ENCODE data around the gene KCNH1. TPM values are rescaled to one million over a fixed set of nuclear protein-coding genes. Genes with fewer than 3 reads are reported as not detected.

The KCNH1 gene
- total RNA-seq, 1 donor from 2014 or later, result 0.10 TPM

- no peak for TF ChIP-seq CTCF (IDR thresholded peaks at IDR 0.05; ENCODE audit: unreplicated experiment)
- Mint-ChIP-seq H3K4me1 (ENCODE audit: unreplicated experiment) (no peaks in the 10 kb centered on the region), H3K27ac (ENCODE audit: unreplicated experiment) (no peak overlapping the region), H3K27me3 (ENCODE audit: unreplicated experiment) (no peaks in the 10 kb centered on the region), H3K36me3 (ENCODE audit: low read depth, unreplicated experiment) (no peaks in the 10 kb centered on the region), H3K4me3 (ENCODE audit: unreplicated experiment) (no peak overlapping the region), H3K9me3 (ENCODE audit: unreplicated experiment) (no peaks in the 10 kb centered on the region)
- DNase-seq (ENCODE audit: low spot score), result no peak
Measured at GRCh38 chr1:210920258-210920657, 213.7 kb downstream of the KCNH1 start.

GRCh38 chr1:210918893-210919292, 215.1 kb downstream of the KCNH1 start:
- no peaks in the 10 kb centered on the region for H3K36me3 Mint-ChIP-seq (ENCODE audit: low read depth, unreplicated experiment)
- DNase-seq (ENCODE audit: low spot score), result no peak
- H3K4me3 Mint-ChIP-seq (ENCODE audit: unreplicated experiment), result no peak overlapping the region
- no peaks in the 10 kb centered on the region for H3K4me1 Mint-ChIP-seq (ENCODE audit: unreplicated experiment)
- H3K27ac Mint-ChIP-seq (ENCODE audit: unreplicated experiment), result no peak overlapping the region
- no peak for TF ChIP-seq CTCF (IDR thresholded peaks at IDR 0.05; ENCODE audit: unreplicated experiment)
- no peaks in the 10 kb centered on the region for H3K9me3 Mint-ChIP-seq (ENCODE audit: unreplicated experiment)
- H3K27me3 Mint-ChIP-seq (ENCODE audit: unreplicated experiment), result no peaks in the 10 kb centered on the region

- H3K27me3 Mint-ChIP-seq (ENCODE audit: unreplicated experiment), result no peaks in the 10 kb centered on the region
- no peak for TF ChIP-seq CTCF (IDR thresholded peaks at IDR 0.05; ENCODE audit: unreplicated experiment)
- H3K4me1 Mint-ChIP-seq (ENCODE audit: unreplicated experiment), result no peaks in the 10 kb centered on the region
- no peak overlapping the region for H3K27ac Mint-ChIP-seq (ENCODE audit: unreplicated experiment)
- H3K36me3 Mint-ChIP-seq (ENCODE audit: low read depth, unreplicated experiment), result no peaks in the 10 kb centered on the region
- H3K4me3 Mint-ChIP-seq (ENCODE audit: unreplicated experiment), result no peak overlapping the region
- DNase-seq (ENCODE audit: low spot score), result no peak
- H3K9me3 Mint-ChIP-seq (ENCODE audit: unreplicated experiment), result no peaks in the 10 kb centered on the region
Measured at GRCh38 chr1:210917560-210918169, 216.3 kb downstream of the KCNH1 start.

- H3K27me3 Mint-ChIP-seq (ENCODE audit: unreplicated experiment), result no peaks in the 10 kb centered on the region
- no peak for TF ChIP-seq CTCF (IDR thresholded peaks at IDR 0.05; ENCODE audit: unreplicated experiment)
- H3K27ac Mint-ChIP-seq (ENCODE audit: unreplicated experiment), result no peak overlapping the region
- no peak overlapping the region for H3K4me3 Mint-ChIP-seq (ENCODE audit: unreplicated experiment)
- H3K9me3 Mint-ChIP-seq (ENCODE audit: unreplicated experiment), result no peaks in the 10 kb centered on the region
- no peak for DNase-seq (ENCODE audit: low spot score)
- H3K36me3 Mint-ChIP-seq (ENCODE audit: low read depth, unreplicated experiment), result no peaks in the 10 kb centered on the region
- no peaks in the 10 kb centered on the region for H3K4me1 Mint-ChIP-seq (ENCODE audit: unreplicated experiment)
Measured at GRCh38 chr1:210916548-210916947, 217.4 kb downstream of the KCNH1 start.

- Mint-ChIP-seq H3K4me3 (ENCODE audit: unreplicated experiment) (no peak overlapping the region), H3K27me3 (ENCODE audit: unreplicated experiment) (no peaks in the 10 kb centered on the region), H3K36me3 (ENCODE audit: low read depth, unreplicated experiment) (no peaks in the 10 kb centered on the region), H3K27ac (ENCODE audit: unreplicated experiment) (no peak overlapping the region), H3K9me3 (ENCODE audit: unreplicated experiment) (no peaks in the 10 kb centered on the region), H3K4me1 (ENCODE audit: unreplicated experiment) (no peaks in the 10 kb centered on the region)
- no peak for TF ChIP-seq CTCF (IDR thresholded peaks at IDR 0.05; ENCODE audit: unreplicated experiment)
- no peak for DNase-seq (ENCODE audit: low spot score)
Measured at GRCh38 chr1:210915890-210916507, 217.9 kb downstream of the KCNH1 start.

Measured in endothelial cell (in vitro differentiated cells).